ENCODE data around the gene PIGW. TPM values are rescaled to one million over a fixed set of nuclear protein-coding genes. Genes with fewer than 3 reads are reported as not detected.

PIGW gene
- total and polyA plus RNA-seq, 2 of the 8 experiments (the other 6 are each of a cell fraction or from before 2014, with no cell fraction given): 12.1 to 28.9 TPM

GRCh38 chr17:36493956-36494355 lies 40.8 kb upstream of the PIGW start (continued):
- TF ChIP-seq MAX (IDR thresholded peaks at IDR 0.05) (no peak), CBX8 (IDR thresholded peaks at IDR 0.05; ENCODE audit: borderline replicate concordance, low read depth, low read length) (no peak), ATF2 (IDR thresholded peaks at IDR 0.05; ENCODE audit: low read length) (no peak), ZNF274 (IDR thresholded peaks at IDR 0.05; ENCODE audit: borderline replicate concordance, extremely low read depth, low read length) (no peak)

All from H1 (cell line).